Nephron (organoid): ENCODE measurements around the gene MPZL1.

ENCODE experiments used
- H3K27ac Mint-ChIP-seq, 3 experiments: 2 replicates each; pipeline ENCODE4 v1.8.0; 2020; ENCODE audit warnings: mixed read lengths in 3 of 3, mild to moderate bottlenecking in 2 of 3, moderate library complexity in 1 of 3
- H3K27me3 Mint-ChIP-seq: 2 replicates; pipeline ENCODE4 v1.8.0; 2021; ENCODE audit warnings: low read depth, mild to moderate bottlenecking, moderate library complexity, mixed read lengths
- H3K36me3 Mint-ChIP-seq: 2 replicates; pipeline ENCODE4 v1.8.0; 2020; ENCODE audit warnings: low read depth, mixed read lengths
- H3K4me1 Mint-ChIP-seq: 2 replicates; pipeline ENCODE4 v1.8.0; 2020; ENCODE audit warnings: mixed read lengths
- H3K4me3 Mint-ChIP-seq, 3 experiments: 2 replicates each; pipeline ENCODE4 v1.8.0; 2020; ENCODE audit warnings: mild to moderate bottlenecking in 3 of 3, mixed read lengths in 3 of 3, moderate library complexity in 2 of 3
- H3K9me3 Mint-ChIP-seq: 2 replicates; pipeline ENCODE4 v1.8.0; 2020; ENCODE audit warnings: mixed read lengths
- TF ChIP-seq, protein P1 (sequence below), 3 experiments: fragments of 200-600 bp; sonication (generic); IDR thresholded peaks; one replicate each; pipeline ENCODE4 v1.5.0; 2021; ENCODE audit warnings: antibody characterized with exemption in 3 of 3; ENCODE audit not compliant: unreplicated experiment in 3 of 3

Gene MPZL1

DNA sequence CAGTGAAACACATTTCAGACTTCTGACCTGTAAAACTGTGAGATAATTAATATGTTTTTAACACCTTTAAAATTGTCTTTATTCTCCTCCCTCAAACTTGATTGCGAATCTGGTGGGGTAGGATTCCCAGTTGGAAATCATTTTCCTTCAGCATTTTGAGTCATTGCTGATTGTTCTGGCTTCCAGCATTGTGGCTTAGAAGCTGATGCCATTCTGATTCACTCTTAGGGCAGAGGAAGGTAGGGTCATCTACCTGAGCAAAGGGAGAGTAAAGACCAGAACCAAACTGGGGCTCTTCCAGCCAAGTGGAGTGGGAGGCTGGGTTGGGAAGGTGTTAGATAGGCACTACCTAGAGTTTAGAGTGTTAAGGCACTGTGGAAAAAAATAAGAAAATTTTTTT lies 61.2 kb downstream of the MPZL1 start:
- Mint-ChIP-seq H3K27me3 (no peaks in the 10 kb centered on the region), H3K9me3 (peaks cover 28% of the 10 kb centered on the region), H3K4me3 (no peak overlapping the region), H3K4me1 (no peaks in the 10 kb centered on the region), H3K27ac (no peak overlapping the region), H3K36me3 (peaks cover 90% of the 10 kb centered on the region)
- TF ChIP-seq, protein P1, sequence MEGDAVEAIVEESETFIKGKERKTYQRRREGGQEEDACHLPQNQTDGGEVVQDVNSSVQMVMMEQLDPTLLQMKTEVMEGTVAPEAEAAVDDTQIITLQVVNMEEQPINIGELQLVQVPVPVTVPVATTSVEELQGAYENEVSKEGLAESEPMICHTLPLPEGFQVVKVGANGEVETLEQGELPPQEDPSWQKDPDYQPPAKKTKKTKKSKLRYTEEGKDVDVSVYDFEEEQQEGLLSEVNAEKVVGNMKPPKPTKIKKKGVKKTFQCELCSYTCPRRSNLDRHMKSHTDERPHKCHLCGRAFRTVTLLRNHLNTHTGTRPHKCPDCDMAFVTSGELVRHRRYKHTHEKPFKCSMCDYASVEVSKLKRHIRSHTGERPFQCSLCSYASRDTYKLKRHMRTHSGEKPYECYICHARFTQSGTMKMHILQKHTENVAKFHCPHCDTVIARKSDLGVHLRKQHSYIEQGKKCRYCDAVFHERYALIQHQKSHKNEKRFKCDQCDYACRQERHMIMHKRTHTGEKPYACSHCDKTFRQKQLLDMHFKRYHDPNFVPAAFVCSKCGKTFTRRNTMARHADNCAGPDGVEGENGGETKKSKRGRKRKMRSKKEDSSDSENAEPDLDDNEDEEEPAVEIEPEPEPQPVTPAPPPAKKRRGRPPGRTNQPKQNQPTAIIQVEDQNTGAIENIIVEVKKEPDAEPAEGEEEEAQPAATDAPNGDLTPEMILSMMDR (IDR thresholded peaks at IDR 0.05; ENCODE audit: unreplicated experiment in 3 of 3) = no peak

DNA sequence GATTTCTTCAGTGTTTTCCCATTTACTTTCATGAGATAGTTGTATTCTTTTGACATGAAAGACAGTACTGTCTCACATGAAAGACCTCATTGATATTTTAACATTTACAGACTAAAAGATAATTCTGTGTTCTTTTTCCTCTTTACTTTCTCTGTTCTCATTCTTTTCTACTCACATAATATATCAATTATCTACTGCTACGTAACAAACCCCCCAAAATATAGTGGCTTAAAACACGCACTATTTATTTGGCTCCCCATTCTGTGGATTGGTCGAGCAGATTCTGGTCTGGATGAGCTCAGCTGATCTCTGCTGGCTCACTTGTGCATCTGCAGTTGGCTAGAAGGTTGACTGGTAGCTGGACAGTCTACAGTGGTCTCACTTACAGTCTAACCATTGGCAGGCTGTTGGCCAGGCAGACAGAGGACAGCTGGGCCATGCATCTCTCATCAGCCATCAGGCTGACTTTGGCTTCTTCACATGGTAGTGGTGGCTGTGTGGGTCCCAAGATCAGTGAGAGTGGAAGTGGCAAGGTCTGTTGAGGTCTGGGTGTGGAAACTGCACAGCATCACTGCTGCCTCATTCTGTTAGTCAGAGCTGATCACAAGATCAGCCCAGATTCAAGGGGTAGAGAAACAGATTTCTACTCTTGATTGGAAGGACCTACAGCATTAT lies 63.2 kb downstream of the MPZL1 start:
- no peaks in the 10 kb centered on the region for H3K27me3 Mint-ChIP-seq
- peaks cover 90% of the 10 kb centered on the region for H3K36me3 Mint-ChIP-seq
- TF ChIP-seq, protein P1 (IDR thresholded peaks at IDR 0.05; ENCODE audit: unreplicated experiment in 3 of 3) = no peak
- no peak overlapping the region for H3K27ac Mint-ChIP-seq
- no peaks in the 10 kb centered on the region for H3K4me1 Mint-ChIP-seq
- no peak overlapping the region for H3K4me3 Mint-ChIP-seq
- peaks cover 14% of the 10 kb centered on the region for H3K9me3 Mint-ChIP-seq

DNA sequence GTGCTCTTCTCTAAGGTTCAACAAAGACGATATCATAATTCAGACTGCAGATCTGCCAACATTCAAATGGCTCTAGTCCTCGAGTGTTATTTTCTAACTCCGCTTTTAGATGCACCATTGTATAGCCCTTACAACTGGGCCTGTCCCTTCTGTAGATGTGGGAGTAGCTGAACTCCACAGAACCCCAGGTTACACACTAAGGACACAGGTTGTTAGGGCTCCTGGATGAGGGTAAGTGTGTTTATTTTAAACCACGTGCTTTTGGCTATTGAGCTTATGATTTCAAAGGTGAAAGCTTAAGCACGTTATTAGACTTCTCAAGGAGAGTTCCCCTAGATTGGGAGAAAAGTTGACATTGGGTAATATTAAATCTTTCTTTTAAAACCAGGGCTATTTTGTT lies 64.7 kb downstream of the MPZL1 start:
- Mint-ChIP-seq H3K27ac (peak overlapping the region in 1 of 3 experiments; percentile 44), H3K9me3 (peaks cover 3% of the 10 kb centered on the region), H3K27me3 (no peaks in the 10 kb centered on the region), H3K36me3 (peaks cover 87% of the 10 kb centered on the region), H3K4me1 (peaks cover 2% of the 10 kb centered on the region), H3K4me3 (no peak overlapping the region)
- TF ChIP-seq, protein P1 (IDR thresholded peaks at IDR 0.05; ENCODE audit: unreplicated experiment in 3 of 3) = no peak

DNA sequence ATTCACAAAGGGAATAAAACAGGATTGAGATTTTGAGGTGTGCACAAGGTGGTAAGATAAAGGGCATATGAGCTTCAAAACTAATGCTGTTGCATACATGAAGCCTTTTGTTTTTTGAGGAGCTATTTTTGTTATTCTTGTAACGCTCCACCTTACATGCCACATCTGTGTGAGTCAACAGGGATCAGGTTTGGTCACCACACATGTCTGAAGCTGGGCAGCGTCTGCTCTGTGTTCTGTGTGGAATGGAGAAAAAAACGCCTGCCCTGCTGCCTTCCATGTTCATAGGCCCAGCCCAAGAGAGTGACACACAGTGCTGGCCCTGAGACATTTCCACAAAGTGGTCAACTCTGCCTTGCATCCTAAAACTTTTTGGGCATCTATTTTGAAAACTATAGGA lies 67.7 kb downstream of the MPZL1 start:
- H3K27me3 Mint-ChIP-seq = no peaks in the 10 kb centered on the region
- no peaks in the 10 kb centered on the region for H3K9me3 Mint-ChIP-seq
- H3K27ac Mint-ChIP-seq = no peak overlapping the region
- peaks cover 9% of the 10 kb centered on the region for H3K4me1 Mint-ChIP-seq
- TF ChIP-seq, protein P1 (IDR thresholded peaks at IDR 0.05; ENCODE audit: unreplicated experiment in 3 of 3) = no peak
- H3K36me3 Mint-ChIP-seq = peaks cover 82% of the 10 kb centered on the region
- H3K4me3 Mint-ChIP-seq = no peak overlapping the region

DNA sequence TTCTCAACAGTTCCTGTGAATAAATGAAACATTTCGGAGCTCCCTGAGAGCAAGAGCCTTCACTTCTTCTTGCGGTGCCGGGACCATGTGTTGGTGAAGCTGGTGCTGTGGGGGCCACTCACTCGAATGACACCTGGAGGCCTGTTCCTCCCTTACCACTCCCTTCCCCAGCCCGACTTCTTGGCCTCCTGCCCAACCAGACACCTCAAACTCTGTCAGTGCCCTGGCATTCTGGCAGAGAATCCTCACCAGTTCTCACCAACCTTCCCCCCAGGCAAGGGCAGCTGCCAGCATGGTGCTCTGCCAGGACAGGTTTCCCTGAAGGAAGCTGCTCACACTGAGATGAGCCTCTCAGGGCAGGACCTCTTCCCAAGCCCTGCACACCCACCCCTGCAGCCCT lies 68.3 kb downstream of the MPZL1 start:
- H3K4me1 Mint-ChIP-seq = peaks cover 9% of the 10 kb centered on the region
- TF ChIP-seq, protein P1 (IDR thresholded peaks at IDR 0.05; ENCODE audit: unreplicated experiment in 3 of 3) = no peak
- H3K36me3 Mint-ChIP-seq = peaks cover 79% of the 10 kb centered on the region
- no peaks in the 10 kb centered on the region for H3K9me3 Mint-ChIP-seq
- H3K27ac Mint-ChIP-seq = no peak overlapping the region
- H3K27me3 Mint-ChIP-seq = no peaks in the 10 kb centered on the region
- no peak overlapping the region for H3K4me3 Mint-ChIP-seq
